Activated CD4-positive, alpha-beta T cell treated with anti-CD3 and anti-CD28 coated beads, Interleukin-2, amount 10 ng/mL, durations not matched to agents 24 days and 14 days (primary cell): ENCODE data around the gene CDRT15L2. TPM values are rescaled to one million over a fixed set of nuclear protein-coding genes. Genes with fewer than 3 reads are reported as not detected.
"Not testable (repeated sequence)": the region's sequence is repeated elsewhere in the genome, so short reads cannot be mapped to it uniquely, and the experiment has no call there.

Experiments
- DNase-seq: peaks from one replicate; pipeline ENCODE4 v3.0.0; 2022
- H3K27ac Mint-ChIP-seq: one replicate; pipeline ENCODE4 v1.8.0; 2022; ENCODE audit warnings: mild to moderate bottlenecking, mixed read lengths
- H3K27me3 Mint-ChIP-seq: one replicate; pipeline ENCODE4 v1.8.0; 2022; ENCODE audit warnings: mixed read lengths
- H3K36me3 Mint-ChIP-seq: one replicate; pipeline ENCODE4 v1.8.0; 2022; ENCODE audit warnings: low read depth, mild to moderate bottlenecking, mixed read lengths
- H3K4me1 Mint-ChIP-seq: one replicate; pipeline ENCODE4 v1.8.0; 2021; ENCODE audit warnings: mixed read lengths
- H3K4me3 Mint-ChIP-seq: one replicate; pipeline ENCODE4 v1.8.0; 2022; ENCODE audit warnings: mild to moderate bottlenecking, moderate library complexity, mixed read lengths
- H3K9me3 Mint-ChIP-seq: one replicate; pipeline ENCODE4 v1.8.0; 2021; ENCODE audit warnings: mixed read lengths
- intact Hi-C: fragments of 100-400 bp; cut with micrococcal nuclease; formaldehyde crosslinking; loops from one replicate; pipeline ENCODE4 v1.15.1; 2023
- total RNA-seq: library from RNA; stranded (reverse); gene quantifications from 2 replicates; pipeline ENCODE4 v1.2.3, GENCODE V29; 2022

Gene CDRT15L2
- total RNA-seq, 1 donor from 2014 or later, result not detected

DNA sequence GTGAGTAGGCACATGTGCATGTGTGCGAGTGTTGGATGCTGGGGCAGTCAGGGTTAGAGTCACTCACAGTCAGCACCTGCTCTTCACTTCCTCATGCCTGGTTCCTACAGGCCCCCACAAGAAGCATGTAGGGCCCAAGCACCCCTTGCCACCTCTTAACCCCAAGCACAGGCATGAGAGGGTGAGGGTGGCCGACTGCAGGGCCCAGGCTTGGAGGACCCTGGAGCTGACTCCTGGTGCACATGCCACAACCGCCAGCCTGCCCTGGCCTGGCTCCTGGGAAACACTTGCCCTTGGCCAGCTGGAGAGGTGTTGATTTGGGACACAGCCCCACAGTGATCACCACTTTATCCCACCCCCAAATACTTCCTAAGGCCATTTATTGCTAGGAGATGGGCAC, 16.9 kb upstream of the CDRT15L2 start:
- Mint-ChIP-seq H3K4me1 (no peaks in the 10 kb centered on the region), H3K36me3 (no peaks in the 10 kb centered on the region), H3K4me3 (no peak overlapping the region), H3K27ac (no peak overlapping the region), H3K27me3 (peaks cover 2% of the 10 kb centered on the region), H3K9me3 (no peaks in the 10 kb centered on the region)
- intact Hi-C loops, result no loop called here
- DNase-seq, result no peak

DNA sequence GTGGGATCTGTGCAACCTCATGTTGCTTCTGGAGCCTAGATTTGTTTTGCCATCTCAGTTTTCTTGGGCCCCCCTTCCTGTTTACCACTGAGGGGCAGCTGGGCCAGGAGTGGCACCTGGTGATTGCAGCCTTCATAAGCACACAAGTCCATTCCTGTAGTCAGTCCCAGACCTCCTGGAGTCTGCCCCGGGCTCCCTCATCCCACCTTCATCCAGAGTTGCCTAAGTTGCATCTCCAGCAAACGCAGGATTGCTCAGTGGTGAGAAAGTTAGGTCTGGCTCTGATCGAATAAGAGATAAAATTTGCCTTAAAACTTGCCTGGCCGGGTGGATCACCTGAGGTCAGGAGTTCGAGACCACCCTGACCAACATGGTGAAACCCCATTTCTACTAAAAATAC, 14.3 kb upstream of the CDRT15L2 start:
- H3K4me3 Mint-ChIP-seq, H3K4me1 Mint-ChIP-seq, H3K27me3 Mint-ChIP-seq, H3K36me3 Mint-ChIP-seq, intact Hi-C loops, H3K9me3 Mint-ChIP-seq, DNase-seq, H3K27ac Mint-ChIP-seq: not testable (repeated sequence)

DNA sequence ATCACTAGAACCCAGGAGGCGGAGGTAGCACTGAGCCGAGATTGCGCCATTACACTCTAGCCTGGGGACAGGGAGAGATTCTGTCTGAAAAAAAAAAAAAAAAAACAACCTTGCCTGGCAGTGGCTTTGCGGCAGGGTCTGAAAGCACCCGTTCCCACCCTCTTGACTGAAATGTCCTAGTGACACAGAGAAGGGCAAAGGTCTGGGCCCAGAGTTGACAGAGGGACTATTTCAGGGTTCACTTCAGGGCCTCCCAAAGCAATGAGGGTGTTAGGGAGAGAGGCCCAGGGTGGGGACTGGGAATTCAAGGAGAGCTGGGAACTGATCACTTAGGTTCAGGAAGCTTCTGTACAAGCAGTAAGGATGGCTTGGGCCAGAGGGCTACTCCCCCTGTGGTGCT, 13.8 kb upstream of the CDRT15L2 start:
- no peak for DNase-seq
- Mint-ChIP-seq H3K36me3 (no peaks in the 10 kb centered on the region), H3K4me1 (no peaks in the 10 kb centered on the region), H3K9me3 (no peaks in the 10 kb centered on the region), H3K27ac (no peak overlapping the region), H3K27me3 (peaks cover 2% of the 10 kb centered on the region), H3K4me3 (no peak overlapping the region)
- intact Hi-C loops, result no loop called here

DNA sequence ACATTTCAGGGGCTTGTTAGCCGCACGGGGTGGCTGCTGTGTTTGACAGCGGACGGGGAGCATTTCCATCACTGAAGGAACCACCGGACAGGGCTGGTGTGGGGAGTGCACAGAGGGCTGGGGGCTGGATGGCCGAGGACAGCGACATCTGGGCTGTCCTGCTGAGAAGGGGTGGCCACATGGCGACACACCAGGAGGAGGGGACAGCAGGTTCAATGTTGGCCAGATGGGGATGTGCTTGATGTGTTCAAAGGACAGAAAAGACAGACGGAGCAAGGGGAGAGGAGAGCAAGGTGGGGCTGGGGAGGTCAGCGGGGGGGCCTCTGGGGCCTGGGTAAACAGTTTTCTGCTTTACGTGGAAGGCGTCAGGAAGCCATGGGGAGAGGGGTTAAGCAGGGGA, 12.8 kb upstream of the CDRT15L2 start:
- H3K4me3 Mint-ChIP-seq, H3K27me3 Mint-ChIP-seq, H3K27ac Mint-ChIP-seq, H3K36me3 Mint-ChIP-seq, intact Hi-C loops, H3K4me1 Mint-ChIP-seq, DNase-seq, H3K9me3 Mint-ChIP-seq: not testable (repeated sequence)

DNA sequence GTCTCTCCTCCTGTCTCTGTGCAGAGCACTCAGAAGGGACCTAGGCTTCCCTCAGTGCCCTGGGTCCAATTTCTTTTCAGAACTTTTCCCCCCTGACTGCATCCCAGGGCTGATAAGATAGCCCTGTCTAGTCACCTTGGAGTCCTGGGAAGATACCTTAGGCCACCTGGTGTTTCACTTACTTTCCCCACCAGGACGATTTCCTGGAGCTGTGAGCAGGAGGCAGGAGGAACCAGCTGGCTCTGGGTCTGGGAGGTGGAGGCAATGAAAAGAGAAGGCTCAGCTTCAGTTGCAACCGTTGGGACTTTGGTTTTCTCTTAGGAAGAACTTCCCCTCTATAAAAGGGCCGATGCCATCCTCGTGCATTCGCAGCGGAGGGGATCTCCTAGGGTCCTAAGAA, 12.1 kb upstream of the CDRT15L2 start:
- H3K4me1 Mint-ChIP-seq, intact Hi-C loops, H3K9me3 Mint-ChIP-seq, H3K36me3 Mint-ChIP-seq, H3K27ac Mint-ChIP-seq, DNase-seq, H3K27me3 Mint-ChIP-seq, H3K4me3 Mint-ChIP-seq: not testable (repeated sequence)

DNA sequence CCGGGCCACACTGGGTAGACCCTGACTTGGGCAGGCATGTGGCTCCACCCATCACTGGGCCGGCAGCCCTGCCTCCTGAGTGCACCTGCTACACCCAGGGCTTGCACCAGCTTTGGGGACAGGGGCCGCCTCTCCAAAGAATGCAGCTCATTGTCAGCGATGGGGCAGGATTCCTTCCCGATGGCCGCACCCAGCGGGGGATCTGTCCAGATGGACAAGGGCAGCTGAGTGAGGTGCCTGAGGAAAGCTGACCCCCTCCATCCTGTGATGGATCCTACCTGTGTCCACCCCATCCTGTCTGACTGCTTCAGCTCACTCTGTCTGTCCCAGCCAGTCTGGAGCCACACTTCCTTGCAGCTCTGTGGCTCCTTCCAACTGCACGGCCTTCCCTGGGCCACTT, 10.9 kb upstream of the CDRT15L2 start:
- H3K4me3 Mint-ChIP-seq, intact Hi-C loops, H3K9me3 Mint-ChIP-seq, H3K36me3 Mint-ChIP-seq, H3K27ac Mint-ChIP-seq, H3K4me1 Mint-ChIP-seq, H3K27me3 Mint-ChIP-seq, DNase-seq: not testable (repeated sequence)

DNA sequence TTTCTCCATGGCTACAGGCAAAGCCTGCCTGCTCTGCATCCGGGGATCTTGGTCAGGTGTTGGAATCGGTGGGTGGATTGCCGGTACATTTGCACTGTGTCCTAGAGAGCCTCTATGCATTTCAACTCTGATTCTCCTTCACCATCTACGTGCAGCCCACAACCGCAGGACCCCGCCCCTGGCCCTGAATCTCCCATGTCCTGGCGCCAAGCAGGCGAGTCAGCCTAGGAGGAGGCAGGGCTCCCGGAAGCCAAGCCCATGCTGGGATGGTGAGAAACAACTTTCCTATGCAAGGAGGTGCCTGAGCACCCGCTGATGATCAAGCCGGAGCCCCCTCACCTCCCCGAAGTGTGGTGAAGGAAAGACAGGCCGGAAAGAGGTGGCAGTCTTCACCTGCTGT, 7.9 kb upstream of the CDRT15L2 start:
- intact Hi-C loops, result not testable (repeated sequence)

DNA sequence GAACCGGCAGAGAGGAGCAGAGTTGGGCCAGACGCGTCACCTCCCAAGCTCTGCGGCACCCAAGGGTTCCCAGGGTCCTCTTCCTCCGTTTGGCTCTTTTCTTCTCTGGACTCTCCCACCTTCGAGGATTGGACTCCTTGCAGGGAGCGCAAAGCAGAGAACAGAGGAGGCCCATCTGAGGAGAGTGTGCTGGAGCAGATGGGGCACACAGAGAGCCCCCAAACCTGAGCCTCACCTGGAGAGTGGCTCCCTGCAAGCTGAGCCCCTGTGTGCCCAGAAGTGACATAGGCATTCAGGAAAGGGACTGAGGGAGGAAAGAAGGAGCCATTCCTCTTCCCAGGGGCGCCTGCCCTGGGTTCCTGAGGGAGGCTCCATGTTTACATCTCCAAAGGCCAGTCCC, 6.3 kb upstream of the CDRT15L2 start:
- peak; percentile 44 for DNase-seq
- H3K4me3 Mint-ChIP-seq, H3K4me1 Mint-ChIP-seq, H3K27me3 Mint-ChIP-seq, intact Hi-C loops, H3K27ac Mint-ChIP-seq, H3K36me3 Mint-ChIP-seq, H3K9me3 Mint-ChIP-seq: not testable (repeated sequence)

More for the DNA sequence above, 7.9 kb upstream of the CDRT15L2 start:
- DNase-seq, H3K36me3 Mint-ChIP-seq, H3K4me1 Mint-ChIP-seq, H3K27ac Mint-ChIP-seq, H3K9me3 Mint-ChIP-seq, H3K4me3 Mint-ChIP-seq, H3K27me3 Mint-ChIP-seq: not testable (repeated sequence)

DNA sequence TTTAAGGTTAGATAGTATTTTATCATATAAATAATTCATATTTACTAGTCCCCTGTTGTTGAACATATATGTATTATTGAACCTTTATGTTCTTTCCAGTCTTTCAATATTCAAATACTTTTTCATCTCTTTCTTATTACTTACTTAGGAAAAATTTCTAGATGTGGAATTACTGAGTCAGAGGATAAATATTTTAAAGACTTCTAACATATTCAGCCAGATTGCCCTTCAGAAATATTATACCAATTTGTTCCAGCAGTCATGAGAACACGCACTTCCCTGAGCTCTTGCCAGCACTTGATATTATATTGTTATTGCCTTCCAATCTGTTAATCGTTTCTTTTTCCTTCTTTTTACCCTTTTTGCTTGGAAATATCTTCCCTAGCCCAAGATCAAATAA, 4.5 kb upstream of the CDRT15L2 start:
- DNase-seq, H3K4me3 Mint-ChIP-seq, intact Hi-C loops, H3K27ac Mint-ChIP-seq, H3K27me3 Mint-ChIP-seq, H3K36me3 Mint-ChIP-seq, H3K4me1 Mint-ChIP-seq, H3K9me3 Mint-ChIP-seq: not testable (repeated sequence)

DNA sequence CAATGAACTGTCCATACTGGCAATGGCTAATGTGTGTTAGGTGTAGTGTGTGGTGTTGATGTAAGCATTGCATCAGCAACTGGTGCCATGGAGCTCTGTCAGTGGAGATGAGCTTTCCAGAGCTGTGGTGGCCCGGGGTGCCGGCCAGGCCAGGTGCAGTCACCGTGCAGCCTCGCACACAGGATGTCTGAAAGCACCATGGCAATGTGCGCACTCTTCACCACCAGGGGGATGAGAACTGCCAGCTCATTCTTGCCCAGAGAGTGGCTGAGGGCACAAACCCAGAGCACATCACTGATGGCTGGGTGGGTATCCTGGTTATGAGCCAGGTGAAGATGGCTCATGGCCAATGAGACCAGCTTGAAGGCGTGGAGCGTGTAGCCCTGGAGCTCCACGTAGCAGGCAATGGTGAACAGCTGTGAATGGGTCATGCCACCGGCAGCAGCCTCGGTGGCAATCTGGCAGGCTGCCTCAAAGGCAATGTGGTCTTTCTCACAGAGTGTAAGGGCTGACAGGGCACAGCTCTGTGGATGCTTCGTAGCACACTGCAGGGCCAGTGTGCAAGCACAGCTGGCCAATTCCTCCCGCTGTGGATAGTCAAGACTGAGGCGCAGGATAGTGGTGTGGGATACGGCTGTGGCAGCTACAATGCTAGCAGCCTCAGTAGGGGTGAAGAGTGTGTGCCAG, 4.5 kb downstream of the CDRT15L2 start:
- DNase-seq, H3K36me3 Mint-ChIP-seq, H3K9me3 Mint-ChIP-seq: not testable (repeated sequence)

DNA sequence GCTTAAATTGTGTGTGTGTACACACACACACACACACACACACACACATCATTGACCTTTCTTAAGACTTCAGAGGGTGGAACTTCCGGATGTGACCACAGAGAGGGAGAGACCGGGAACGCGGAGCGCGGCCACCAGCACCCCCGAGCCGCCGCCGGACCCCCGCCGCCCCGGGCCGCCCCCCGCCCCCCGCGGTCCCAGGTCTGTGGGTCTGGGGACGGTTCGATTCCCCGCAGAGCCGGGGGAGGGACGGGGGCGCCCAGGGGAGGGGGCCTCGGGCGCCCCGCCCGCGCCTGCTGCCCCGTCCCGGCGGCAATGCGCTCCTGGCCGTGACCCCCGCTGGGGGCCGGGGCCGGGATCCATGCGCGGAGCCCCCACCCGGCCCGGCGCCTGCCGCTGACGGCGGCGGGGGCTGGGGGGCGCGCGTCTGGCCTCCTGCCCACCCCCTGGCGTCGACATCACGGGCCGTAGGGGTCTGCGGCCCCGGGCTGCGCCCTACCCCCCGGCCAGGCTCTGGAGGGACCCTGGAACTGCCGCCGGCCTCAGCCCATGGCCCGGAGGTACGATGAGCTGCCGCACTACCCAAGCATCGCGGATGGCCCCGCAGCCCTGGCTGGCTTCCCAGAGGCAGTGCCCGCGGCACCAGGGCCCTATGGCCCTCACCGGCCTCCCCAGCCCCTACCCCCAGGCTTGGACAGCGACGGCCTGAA, 9.4 kb downstream of the CDRT15L2 start:
- H3K27ac Mint-ChIP-seq, H3K9me3 Mint-ChIP-seq, DNase-seq, H3K36me3 Mint-ChIP-seq, intact Hi-C loops, H3K4me1 Mint-ChIP-seq, H3K4me3 Mint-ChIP-seq: not testable (repeated sequence)
- peaks cover 13% of the 10 kb centered on the region for H3K27me3 Mint-ChIP-seq

More for the DNA sequence above, 4.5 kb downstream of the CDRT15L2 start:
- H3K27ac Mint-ChIP-seq, intact Hi-C loops, H3K4me1 Mint-ChIP-seq, H3K4me3 Mint-ChIP-seq, H3K27me3 Mint-ChIP-seq: not testable (repeated sequence)

DNA sequence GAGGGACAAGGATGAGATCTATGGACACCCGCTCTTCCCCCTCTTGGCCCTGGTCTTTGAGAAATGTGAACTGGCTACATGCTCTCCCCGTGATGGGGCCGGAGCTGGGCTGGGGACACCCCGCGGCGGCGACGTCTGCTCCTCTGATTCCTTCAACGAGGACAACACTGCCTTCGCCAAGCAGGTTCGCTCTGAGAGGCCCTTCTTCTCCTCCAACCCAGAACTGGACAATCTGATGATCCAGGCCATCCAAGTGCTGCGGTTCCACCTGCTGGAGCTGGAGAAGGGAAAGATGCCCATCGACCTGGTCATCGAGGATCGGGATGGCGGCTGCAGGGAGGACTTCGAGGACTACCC, 9.9 kb downstream of the CDRT15L2 start:
- H3K9me3 Mint-ChIP-seq, H3K4me3 Mint-ChIP-seq, intact Hi-C loops, H3K36me3 Mint-ChIP-seq, DNase-seq, H3K4me1 Mint-ChIP-seq, H3K27ac Mint-ChIP-seq: not testable (repeated sequence)
- peaks cover 14% of the 10 kb centered on the region for H3K27me3 Mint-ChIP-seq

DNA sequence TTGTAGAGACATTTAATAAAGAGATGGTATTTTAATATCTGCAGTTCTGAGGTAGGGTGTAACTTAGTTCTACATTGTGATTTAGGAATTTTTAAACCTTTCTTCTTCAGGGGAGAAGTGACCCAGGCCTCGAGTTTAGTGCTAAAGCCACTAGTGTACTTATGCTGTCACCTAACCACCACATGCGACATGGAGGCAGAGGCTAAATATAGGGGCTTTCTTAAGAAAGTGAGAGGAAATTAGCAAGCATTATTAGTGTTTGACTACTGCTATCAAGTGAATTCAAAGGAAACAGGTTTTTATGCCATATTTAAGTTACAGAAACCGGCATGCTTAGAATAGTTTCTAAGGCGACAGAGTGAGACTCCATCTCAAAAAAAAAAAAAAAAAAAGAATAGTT, 11.5 kb downstream of the CDRT15L2 start:
- not testable (repeated sequence) for H3K36me3 Mint-ChIP-seq, DNase-seq, H3K27ac Mint-ChIP-seq

DNA sequence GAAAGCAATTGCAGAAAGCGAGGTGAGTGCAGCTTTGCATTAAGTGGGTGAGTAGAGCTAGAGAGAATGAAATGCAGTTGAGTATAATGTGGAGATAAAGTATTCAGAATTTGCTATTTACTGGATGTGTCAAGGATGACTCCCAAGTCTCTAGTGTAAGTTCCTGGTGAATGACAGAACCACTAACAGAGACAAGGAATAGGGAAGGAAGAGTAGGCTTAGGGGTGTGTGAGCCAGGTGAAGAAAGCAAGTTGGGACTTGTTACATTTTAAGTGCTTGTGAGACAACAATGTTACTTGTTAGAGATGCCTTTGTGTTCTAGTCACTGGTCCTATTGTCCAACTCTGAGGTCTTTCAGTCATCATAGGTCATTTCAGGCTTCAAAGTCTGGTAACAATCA, 26.0 kb downstream of the CDRT15L2 start:
- H3K27ac Mint-ChIP-seq, H3K36me3 Mint-ChIP-seq, H3K27me3 Mint-ChIP-seq, intact Hi-C loops, H3K9me3 Mint-ChIP-seq, H3K4me3 Mint-ChIP-seq, DNase-seq, H3K4me1 Mint-ChIP-seq: not testable (repeated sequence)

More for the DNA sequence above, 11.5 kb downstream of the CDRT15L2 start:
- H3K9me3 Mint-ChIP-seq, H3K4me3 Mint-ChIP-seq, H3K4me1 Mint-ChIP-seq, intact Hi-C loops: not testable (repeated sequence)
- H3K27me3 Mint-ChIP-seq, result peaks cover 11% of the 10 kb centered on the region

DNA sequence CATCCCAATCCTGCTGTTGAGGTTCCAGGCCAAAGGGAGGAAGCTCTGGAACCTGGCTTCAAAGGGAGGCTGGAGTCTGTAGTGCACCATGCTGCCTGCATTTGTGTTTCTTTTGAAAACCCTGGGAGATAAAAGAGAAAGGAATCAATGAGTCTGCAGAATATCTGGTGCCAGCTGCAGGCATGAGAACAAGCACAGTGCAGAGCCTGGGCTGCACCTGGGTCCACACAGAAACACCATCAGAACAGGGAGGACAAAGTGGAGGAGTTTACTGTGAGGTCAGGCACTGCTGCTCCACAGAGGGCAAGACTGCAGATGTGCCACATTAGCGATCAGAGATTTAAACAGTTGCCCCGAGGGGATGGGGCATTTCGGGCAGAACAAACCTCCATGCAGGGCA, 30.0 kb downstream of the CDRT15L2 start:
- H3K27ac Mint-ChIP-seq, H3K27me3 Mint-ChIP-seq, H3K36me3 Mint-ChIP-seq, intact Hi-C loops, H3K4me1 Mint-ChIP-seq, H3K4me3 Mint-ChIP-seq, DNase-seq, H3K9me3 Mint-ChIP-seq: not testable (repeated sequence)
